Measurements from ENCODE around the gene MPND. TPM values are rescaled to one million over a fixed set of nuclear protein-coding genes. Genes with fewer than 3 reads are reported as not detected.
A peak's percentile ranks its signal among the peaks of the same experiment; 100 is the strongest.

Gene MPND
- polyA plus RNA-seq, 1 experiment = 5.3 TPM

- POLR2A ChIA-PET = no interaction called here
- DNase-seq (ENCODE audit: low read depth) = no peak
- no peaks in the 10 kb centered on the region for H3K27me3 ChIP-seq (ENCODE audit: control insufficient read depth, insufficient read depth, low read length)
- H3K4me3 ChIP-seq (ENCODE audit: low read depth, low read length) = no peak overlapping the region
- CTCF ChIA-PET = no interaction called here
- H3K36me3 ChIP-seq (ENCODE audit: control insufficient read depth, insufficient read depth, low read length) = peaks cover 1% of the 10 kb centered on the region; the same call in 1 of the 2 replicates
- TF ChIP-seq CTCF (IDR thresholded peaks at IDR 0.05; ENCODE audit: insufficient read depth, low read depth, low read length) = no peak
Observed at GRCh38 chr19:4350111-4350510, 6.7 kb downstream of the MPND start.

GRCh38 chr19:4350726-4351125, 7.4 kb downstream of the MPND start:
- Histone ChIP-seq H3K27me3 (ENCODE audit: control insufficient read depth, insufficient read depth, low read length) (no peaks in the 10 kb centered on the region), H3K36me3 (ENCODE audit: control insufficient read depth, insufficient read depth, low read length) (peaks cover 1% of the 10 kb centered on the region; the same call in 1 of the 2 replicates), H3K4me3 (ENCODE audit: low read depth, low read length) (no peak overlapping the region)
- TF ChIP-seq CTCF (IDR thresholded peaks at IDR 0.05; ENCODE audit: insufficient read depth, low read depth, low read length) = no peak
- CTCF ChIA-PET = interaction anchor here (4.1 kb wide), 1 partner anchor 13 kb away, joined by 49 read pairs; no protein-coding TSS in a partner anchor
- POLR2A ChIA-PET = no interaction called here
- DNase-seq (ENCODE audit: low read depth) = no peak

- DNase-seq (ENCODE audit: low read depth) = no peak
- H3K36me3 ChIP-seq (ENCODE audit: control insufficient read depth, insufficient read depth, low read length) = peaks cover 1% of the 10 kb centered on the region; the same call in 1 of the 2 replicates
- ChIA-PET POLR2A (interaction anchor here (0.6 kb wide), 1 partner anchor 53 kb away, joined by 4 read pairs; no protein-coding TSS in a partner anchor), CTCF (interaction anchor here (0.6 to 4.1 kb wide), 31 partner anchors 8 to 173 kb away, joined by 3 to 49 read pairs (median 4); partner anchors contain the start of genes FSD1, MPND, SH3GL1 and STAP2)
- no peak overlapping the region for H3K4me3 ChIP-seq (ENCODE audit: low read depth, low read length)
- TF ChIP-seq CTCF (IDR thresholded peaks at IDR 0.05; ENCODE audit: insufficient read depth, low read depth, low read length) = peak; percentile 92
- H3K27me3 ChIP-seq (ENCODE audit: control insufficient read depth, insufficient read depth, low read length) = no peaks in the 10 kb centered on the region
Observed at GRCh38 chr19:4352701-4353121, 9.3 kb downstream of the MPND start.

GRCh38 chr19:4354282-4354681, 10.9 kb downstream of the MPND start:
- POLR2A ChIA-PET = interaction anchor here (0.6 kb wide), 1 partner anchor 152 kb away, joined by 15 read pairs; no protein-coding TSS in a partner anchor

GRCh38 chr19:4354897-4355296, 11.5 kb downstream of the MPND start:
- Histone ChIP-seq H3K27me3 (ENCODE audit: control insufficient read depth, insufficient read depth, low read length) (no peaks in the 10 kb centered on the region), H3K4me3 (ENCODE audit: low read depth, low read length) (no peak overlapping the region), H3K36me3 (ENCODE audit: control insufficient read depth, insufficient read depth, low read length) (peaks cover 13% of the 10 kb centered on the region)
- no peak for TF ChIP-seq CTCF (IDR thresholded peaks at IDR 0.05; ENCODE audit: insufficient read depth, low read depth, low read length)
- ChIA-PET POLR2A (interaction anchor here (0.6 kb wide), 1 partner anchor 152 kb away, joined by 15 read pairs; no protein-coding TSS in a partner anchor), CTCF (interaction anchor here (2.0 to 4.1 kb wide), 2 partner anchors 9 to 88 kb away, joined by 6 to 49 read pairs; no protein-coding TSS in a partner anchor)
- DNase-seq (ENCODE audit: low read depth) = no peak

More at GRCh38 chr19:4354282-4354681, 10.9 kb downstream of the MPND start:
- peaks cover 8% of the 10 kb centered on the region for H3K36me3 ChIP-seq (ENCODE audit: control insufficient read depth, insufficient read depth, low read length)
- no peak for TF ChIP-seq CTCF (IDR thresholded peaks at IDR 0.05; ENCODE audit: insufficient read depth, low read depth, low read length)
- DNase-seq (ENCODE audit: low read depth) = no peak
- H3K4me3 ChIP-seq (ENCODE audit: low read depth, low read length) = no peak overlapping the region
- CTCF ChIA-PET = interaction anchor here (0.7 to 4.1 kb wide), 7 partner anchors 10 to 87 kb away, joined by 3 to 49 read pairs (median 6); partner anchors contain the start of gene MPND
- H3K27me3 ChIP-seq (ENCODE audit: control insufficient read depth, insufficient read depth, low read length) = no peaks in the 10 kb centered on the region
